ENCODE results near the gene ARHGEF4.
"Not testable (repeated sequence)": the region's sequence is repeated elsewhere in the genome, so short reads cannot be mapped to it uniquely, and the experiment has no call there.

ARHGEF4 gene

GRCh38 chr2:130986890-130987493 lies 150.3 kb downstream of the ARHGEF4 start:
- DNase-seq = no peak

- DNase-seq = peak; percentile 46
These were observed 151.1 kb downstream of the ARHGEF4 start for GRCh38 chr2:130987519-130988425.

DNA sequence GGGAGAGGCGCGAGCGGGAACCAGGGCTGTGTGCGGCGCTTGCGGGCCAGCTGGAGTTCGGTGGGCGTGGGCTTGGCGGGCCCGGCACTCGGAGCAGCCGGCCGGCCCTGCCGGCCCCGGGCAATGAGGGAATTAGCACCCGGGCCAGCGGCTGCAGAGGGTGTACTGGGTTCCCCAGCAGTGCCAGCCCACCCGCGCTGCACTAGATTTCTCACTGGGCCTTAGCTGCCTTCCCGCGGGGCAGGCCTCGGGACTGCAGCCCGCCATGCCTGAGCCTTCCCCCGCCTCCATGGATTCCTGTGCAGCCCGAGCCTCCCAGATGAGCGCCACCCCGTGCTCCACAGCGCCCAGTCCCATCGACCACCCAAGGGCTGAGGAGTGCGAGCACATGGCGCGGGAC lies 154.7 kb downstream of the ARHGEF4 start:
- not testable (repeated sequence) for DNase-seq

- not testable (repeated sequence) for DNase-seq
These were observed 155.3 kb downstream of the ARHGEF4 start for GRCh38 chr2:130992003-130992402.

DNA sequence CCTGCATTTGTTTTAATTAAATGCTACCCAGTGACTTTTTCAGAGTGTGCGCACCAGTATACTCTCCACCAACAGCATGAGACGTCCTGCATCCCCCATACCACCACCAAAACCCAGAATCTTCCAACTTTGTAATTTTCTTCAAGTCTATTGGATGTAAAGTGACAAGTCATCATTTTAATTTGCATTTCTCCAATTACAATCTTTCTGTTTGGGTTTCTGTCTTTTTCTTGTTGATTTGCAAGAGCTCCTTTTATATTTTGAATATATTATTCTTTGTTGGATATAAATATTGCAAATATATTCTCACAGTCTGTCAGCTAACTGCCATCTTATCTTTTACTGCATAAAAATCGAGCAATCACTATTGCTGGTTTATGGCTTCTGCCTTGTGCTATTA lies 160.0 kb downstream of the ARHGEF4 start:
- no peak for DNase-seq

DNA sequence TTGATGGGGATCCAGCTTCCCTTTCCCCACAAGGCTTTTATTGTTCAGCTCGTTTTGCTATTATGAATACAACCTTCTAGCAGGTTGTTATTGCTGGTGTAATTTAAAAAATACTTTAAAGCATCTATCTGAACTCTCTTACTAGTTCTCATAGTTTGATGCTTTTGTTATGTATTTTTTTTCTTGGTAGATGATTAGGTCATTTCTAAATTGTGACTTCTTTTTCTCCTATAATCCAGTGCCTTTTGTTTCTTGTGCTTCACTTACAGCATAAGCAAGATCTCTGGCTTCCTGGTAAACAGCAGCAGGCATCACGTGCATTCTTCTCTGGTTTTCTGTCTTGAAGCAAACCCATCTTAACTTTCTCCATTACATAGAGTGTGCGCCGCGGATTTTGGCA lies 160.5 kb downstream of the ARHGEF4 start:
- DNase-seq = no peak

DNA sequence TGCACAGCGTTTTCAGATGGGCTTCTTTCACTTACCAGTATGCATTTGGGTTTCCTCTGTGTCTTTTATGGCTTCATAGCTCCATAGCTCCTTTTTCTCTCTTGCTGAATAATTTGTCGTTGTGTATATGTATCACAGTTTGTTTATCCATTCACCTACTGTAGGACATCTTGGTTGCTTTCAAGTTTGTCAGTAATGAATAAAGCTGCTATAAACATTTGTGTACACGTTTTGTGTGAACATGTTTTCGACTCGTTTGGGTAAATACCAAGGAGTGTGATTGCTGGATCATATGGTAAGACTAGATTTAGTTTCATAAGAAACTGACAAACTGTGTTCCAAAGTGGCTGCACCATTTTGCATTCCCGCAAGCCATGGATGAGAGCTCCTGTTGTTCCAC lies 161.8 kb downstream of the ARHGEF4 start:
- no peak for DNase-seq

DNA sequence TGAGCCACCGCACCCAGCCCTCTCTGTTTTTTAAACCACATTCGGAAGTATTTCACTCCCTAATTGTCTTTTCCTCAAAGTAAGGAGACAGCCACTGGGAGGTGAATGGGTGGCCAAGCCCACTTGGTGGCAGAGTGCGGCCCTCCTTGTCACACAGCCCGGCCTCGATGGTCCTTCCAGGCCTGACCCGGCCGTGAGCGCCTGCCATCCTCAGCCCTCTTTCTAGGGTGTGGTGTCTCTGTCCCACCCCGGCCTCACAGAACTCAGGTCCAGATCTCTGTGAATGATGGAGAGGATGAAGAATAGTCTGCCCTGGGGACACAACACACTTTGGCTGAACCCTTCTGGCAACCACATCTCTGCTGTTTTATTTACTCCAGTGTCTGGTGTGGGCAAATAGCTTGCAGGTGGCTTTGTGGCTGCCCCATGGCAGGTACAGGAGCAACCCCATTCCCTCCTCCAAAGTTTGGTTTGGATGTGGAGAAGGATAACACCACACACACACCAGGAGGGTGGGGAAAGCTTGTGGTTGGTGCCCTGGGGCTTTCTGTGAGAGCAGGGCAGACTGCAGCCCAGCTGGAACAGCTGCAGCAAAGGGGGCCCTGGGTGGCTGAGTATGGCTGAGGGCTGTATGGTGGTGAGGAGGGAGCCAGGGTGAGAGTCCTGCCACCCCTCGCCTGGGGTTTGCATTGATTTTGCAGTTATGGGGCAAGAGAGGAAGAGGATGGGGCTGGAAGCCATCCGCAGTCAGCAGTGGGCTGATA lies 167.9 kb downstream of the ARHGEF4 start:
- no peak for DNase-seq

DNA sequence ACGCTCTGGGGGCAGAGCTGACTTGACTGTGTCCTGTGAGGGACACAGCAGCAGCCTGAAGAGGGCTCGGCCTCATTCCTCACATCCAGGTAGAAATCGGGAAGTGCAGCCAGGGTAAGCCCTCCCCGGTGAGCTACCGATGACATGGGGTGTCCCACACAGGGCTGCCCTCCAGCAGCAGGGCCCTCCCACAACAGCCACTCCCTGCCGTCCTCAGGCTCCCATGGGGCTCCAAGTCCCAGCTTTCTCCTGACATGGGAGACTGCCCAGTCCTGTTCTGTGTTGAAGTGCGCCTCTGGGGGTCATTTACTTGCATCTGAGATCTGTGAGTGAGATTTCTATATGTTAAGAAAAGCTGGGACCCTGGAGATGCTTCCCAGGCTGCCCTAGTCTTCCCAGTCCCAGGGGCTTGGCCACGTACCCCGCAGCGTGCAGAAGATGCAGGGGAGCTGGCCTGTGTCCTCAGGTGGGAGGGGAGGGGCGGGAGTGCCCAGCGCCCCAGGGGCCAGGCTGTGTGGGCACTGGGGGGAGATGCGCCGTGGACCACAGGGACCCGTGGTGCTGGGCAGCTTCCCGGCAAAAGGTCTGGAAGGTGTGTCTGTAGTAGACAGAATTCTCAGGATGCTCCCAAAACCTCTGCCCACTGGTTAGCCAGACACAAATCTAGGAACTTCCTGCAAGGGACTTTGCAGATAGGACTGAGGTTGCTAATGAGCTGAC lies 168.7 kb downstream of the ARHGEF4 start:
- DNase-seq = no peak

GRCh38 chr2:131006561-131006960 lies 169.8 kb downstream of the ARHGEF4 start:
- DNase-seq = no peak

DNA sequence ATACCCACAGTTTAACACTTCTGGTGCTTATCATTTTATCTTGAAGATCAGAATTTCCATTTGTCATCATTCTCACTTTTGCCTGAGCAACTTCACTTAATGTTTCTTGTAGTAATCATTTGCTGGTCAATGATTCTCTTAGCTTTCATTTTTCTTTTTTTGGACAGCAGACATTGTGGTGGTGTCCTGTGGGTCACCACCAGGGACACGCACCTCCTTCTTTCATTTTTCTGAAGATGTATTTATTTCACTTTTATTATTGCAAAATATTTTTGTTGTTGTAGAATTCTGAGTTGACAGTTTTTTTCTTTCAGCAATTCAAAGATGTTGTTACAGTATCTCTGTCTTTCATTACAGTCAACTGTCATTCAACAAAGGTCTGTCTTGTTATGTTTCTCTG lies 172.3 kb downstream of the ARHGEF4 start:
- no peak for DNase-seq

GRCh38 chr2:131009713-131010475 lies 173.2 kb downstream of the ARHGEF4 start:
- DNase-seq = no peak

- DNase-seq = no peak
These were observed 173.9 kb downstream of the ARHGEF4 start for GRCh38 chr2:131010566-131010965.

- no peak for DNase-seq
These were observed 174.8 kb downstream of the ARHGEF4 start for GRCh38 chr2:131011486-131011885.

GRCh38 chr2:131014141-131014540 lies 177.4 kb downstream of the ARHGEF4 start:
- DNase-seq = no peak

DNA sequence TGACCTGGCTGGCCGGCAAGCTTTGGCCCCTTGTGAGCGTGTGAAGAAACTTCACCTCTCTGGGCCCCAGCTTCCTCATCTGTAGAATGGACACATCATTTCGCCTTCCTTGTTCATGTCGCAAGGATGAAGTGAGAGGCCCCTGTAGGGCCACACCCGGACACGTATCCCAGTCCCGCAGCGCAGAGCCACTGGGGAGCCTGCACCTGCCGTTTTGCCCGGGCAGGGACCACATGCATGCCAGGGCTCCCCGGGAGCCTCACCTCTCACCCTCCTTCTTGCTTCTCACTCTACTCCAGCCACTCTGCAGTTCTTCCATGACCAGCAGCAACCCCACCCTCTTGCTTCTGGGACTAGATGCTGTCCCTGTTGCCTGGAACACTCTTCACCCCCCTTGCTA lies 179.1 kb downstream of the ARHGEF4 start:
- no peak for DNase-seq

DNA sequence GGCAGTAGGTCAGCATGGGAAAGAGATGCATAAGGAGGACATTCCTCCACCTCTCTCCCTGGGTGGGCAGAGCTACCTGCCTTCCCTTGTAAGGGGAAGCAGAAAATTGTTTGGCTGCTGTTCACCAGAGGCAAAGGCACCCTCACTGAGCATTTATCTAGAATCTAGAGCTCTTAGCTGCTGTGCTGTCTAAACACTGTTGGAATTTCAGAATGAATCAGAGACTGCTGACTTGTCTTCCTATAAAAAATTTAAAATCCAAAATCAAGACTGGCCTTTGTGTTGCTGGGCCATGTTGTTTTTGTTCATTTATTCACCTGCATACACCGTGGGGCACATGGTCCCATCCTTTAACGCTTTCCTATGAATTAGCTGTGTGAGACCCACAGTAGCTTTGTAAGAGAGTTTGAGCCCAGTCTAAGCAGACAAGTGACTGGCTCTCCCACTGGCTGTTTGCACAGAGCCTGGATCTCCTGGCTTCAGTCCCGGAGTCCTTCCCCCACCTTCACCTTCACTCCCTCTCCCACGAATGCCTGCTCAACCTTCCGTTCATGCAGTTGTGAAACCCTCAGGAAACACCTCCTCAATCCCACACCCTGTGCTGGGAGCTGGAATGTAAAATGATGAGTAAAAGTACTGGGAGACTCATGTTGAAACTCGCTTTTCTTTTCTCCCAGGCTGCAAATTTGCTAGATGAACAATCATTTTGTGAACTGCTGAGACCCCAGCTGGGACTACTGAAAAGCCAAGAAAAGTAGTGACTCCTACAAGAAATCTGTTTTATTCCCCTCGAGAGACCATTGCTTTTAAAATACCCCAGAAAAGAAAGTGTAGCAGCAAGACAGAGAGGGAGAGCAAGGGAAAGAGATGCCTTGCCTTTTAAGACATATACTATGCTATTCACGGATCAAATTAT lies 180.4 kb downstream of the ARHGEF4 start:
- peak; percentile 29 for DNase-seq

- no peak for DNase-seq
These were observed 186.0 kb downstream of the ARHGEF4 start for GRCh38 chr2:131022731-131023130.

- no peak for DNase-seq
These were observed 187.0 kb downstream of the ARHGEF4 start for GRCh38 chr2:131023758-131024157.

- DNase-seq = no peak
These were observed 190.2 kb downstream of the ARHGEF4 start for GRCh38 chr2:131026919-131027318.

Data from NCI-H1105 treated with DMSO at 0.1 percent for 48 hours (cell line).